Neural progenitor cell (in vitro differentiated cells): Measurements from ENCODE around the gene C8G. TPM values are rescaled to one million over a fixed set of nuclear protein-coding genes. Genes with fewer than 3 reads are reported as not detected.

Experiments
- DNase-seq: peaks from one replicate; pipeline ENCODE4 v3.0.0-alpha.2; 2016; ENCODE audit warnings: low spot score
- H2AFZ ChIP-seq: fragments of 200-600 bp; sonication (generic); replicated peaks from 2 replicates; pipeline ENCODE4 v1.6.1; 2016; ENCODE audit warnings: antibody characterized with exemption
- H3F3A ChIP-seq: fragments of 200-600 bp; sonication (generic); 2 replicates; pipeline ENCODE4 v1.6.1; 2016; ENCODE audit warnings: antibody characterized with exemption, low read depth
- H3K27ac ChIP-seq: fragments of 200-600 bp; sonication (generic); 2 replicates; pipeline ENCODE4 v1.5.1; 2016; ENCODE audit warnings: mild to moderate bottlenecking
- H3K27me3 ChIP-seq: fragments of 200-600 bp; sonication (generic); 2 replicates; pipeline ENCODE4 v1.6.1; 2016; ENCODE audit warnings: mild to moderate bottlenecking, moderate library complexity
- H3K36me3 ChIP-seq: fragments of 200-600 bp; sonication (generic); 2 replicates; pipeline ENCODE4 v1.5.1; 2016
- H3K4me1 ChIP-seq: fragments of 200-600 bp; sonication (generic); 2 replicates; pipeline ENCODE4 v1.6.1; 2016; ENCODE audit warnings: mixed run types
- H3K4me2 ChIP-seq: fragments of 200-600 bp; sonication (generic); 2 replicates; pipeline ENCODE4 v1.6.1; 2016
- H3K4me3 ChIP-seq: fragments of 200-600 bp; sonication (generic); 2 replicates; pipeline ENCODE4 v1.5.1; 2016
- H3K79me2 ChIP-seq: fragments of 200-600 bp; sonication (generic); 2 replicates; pipeline ENCODE4 v1.6.1; 2016; ENCODE audit warnings: low read depth
- H3K9ac ChIP-seq: fragments of 200-600 bp; sonication (generic); 2 replicates; pipeline ENCODE4 v1.6.1; 2016
- H3K9me3 ChIP-seq: fragments of 200-600 bp; sonication (generic); 2 replicates; pipeline ENCODE4 v1.5.1; 2016; ENCODE audit warnings: low read depth
- H4K20me1 ChIP-seq: fragments of 200-600 bp; sonication (generic); 2 replicates; pipeline ENCODE4 v1.6.1; 2016; ENCODE audit warnings: low read depth
- H3K27ac Mint-ChIP-seq: 3 replicates; pipeline ENCODE4 v1.8.0; 2021; ENCODE audit warnings: mixed read lengths
- H3K27me3 Mint-ChIP-seq: 2 replicates; pipeline ENCODE4 v1.8.0; 2022; ENCODE audit warnings: low read depth, mild to moderate bottlenecking, inconsistent platforms, moderate library complexity, mixed read lengths; ENCODE audit not compliant: insufficient read depth
- H3K36me3 Mint-ChIP-seq: 3 replicates; pipeline ENCODE4 v1.8.0; 2021; ENCODE audit warnings: mixed read lengths
- H3K4me1 Mint-ChIP-seq: 3 replicates; pipeline ENCODE4 v1.8.0; 2021; ENCODE audit warnings: mixed read lengths
- H3K4me3 Mint-ChIP-seq: 3 replicates; pipeline ENCODE4 v1.8.0; 2021; ENCODE audit warnings: mild to moderate bottlenecking, moderate library complexity, mixed read lengths
- H3K9me3 Mint-ChIP-seq: 3 replicates; pipeline ENCODE4 v1.8.0; 2020; ENCODE audit warnings: mixed read lengths
- EZH2 ChIP-seq: fragments of 200-600 bp; sonication (generic); IDR thresholded peaks from 2 replicates; pipeline ENCODE4 v1.6.1; 2017; ENCODE audit warnings: antibody characterized with exemption, mild to moderate bottlenecking, moderate library complexity
- EZH2phosphoT487 ChIP-seq: fragments of 200-600 bp; sonication (generic); IDR thresholded peaks from 2 replicates; pipeline ENCODE4 v1.6.1; 2017; ENCODE audit warnings: antibody characterized with exemption
- total RNA-seq: library from RNA; depleted of rRNA; stranded (reverse); fragments of >200 nt; gene quantifications from 2 replicates; pipeline ENCODE4 v1.2.3, GENCODE V29; 2015; ENCODE audit warnings: low replicate concordance
- TF ChIP-seq, protein P1 (sequence below): fragments of 200-600 bp; sonication (generic); IDR thresholded peaks from 2 replicates; pipeline ENCODE4 v1.5.1; 2017; ENCODE audit warnings: antibody characterized with exemption, mild to moderate bottlenecking

C8G gene
- total RNA-seq, 1 donor from 2014 or later = not detected

- H3K4me3 ChIP-seq = no peak overlapping the region
- H2AFZ ChIP-seq = no peak overlapping the region
- Mint-ChIP-seq H3K4me3 (no peak overlapping the region), H3K27ac (no peak overlapping the region), H3K27me3 (peaks cover 8% of the 10 kb centered on the region), H3K9me3 (no peaks in the 10 kb centered on the region), H3K36me3 (peaks cover 2% of the 10 kb centered on the region), H3K4me1 (peaks cover 19% of the 10 kb centered on the region)
- H3F3A ChIP-seq = no peaks in the 10 kb centered on the region
- H3K4me2 ChIP-seq = no peak overlapping the region
- DNase-seq = no peak
- no peaks in the 10 kb centered on the region for H4K20me1 ChIP-seq
- no peaks in the 10 kb centered on the region for H3K79me2 ChIP-seq
- H3K27ac ChIP-seq = no peak overlapping the region
- TF ChIP-seq EZH2 (no peak), EZH2phosphoT487 (no peak)
- TF ChIP-seq, protein P1, sequence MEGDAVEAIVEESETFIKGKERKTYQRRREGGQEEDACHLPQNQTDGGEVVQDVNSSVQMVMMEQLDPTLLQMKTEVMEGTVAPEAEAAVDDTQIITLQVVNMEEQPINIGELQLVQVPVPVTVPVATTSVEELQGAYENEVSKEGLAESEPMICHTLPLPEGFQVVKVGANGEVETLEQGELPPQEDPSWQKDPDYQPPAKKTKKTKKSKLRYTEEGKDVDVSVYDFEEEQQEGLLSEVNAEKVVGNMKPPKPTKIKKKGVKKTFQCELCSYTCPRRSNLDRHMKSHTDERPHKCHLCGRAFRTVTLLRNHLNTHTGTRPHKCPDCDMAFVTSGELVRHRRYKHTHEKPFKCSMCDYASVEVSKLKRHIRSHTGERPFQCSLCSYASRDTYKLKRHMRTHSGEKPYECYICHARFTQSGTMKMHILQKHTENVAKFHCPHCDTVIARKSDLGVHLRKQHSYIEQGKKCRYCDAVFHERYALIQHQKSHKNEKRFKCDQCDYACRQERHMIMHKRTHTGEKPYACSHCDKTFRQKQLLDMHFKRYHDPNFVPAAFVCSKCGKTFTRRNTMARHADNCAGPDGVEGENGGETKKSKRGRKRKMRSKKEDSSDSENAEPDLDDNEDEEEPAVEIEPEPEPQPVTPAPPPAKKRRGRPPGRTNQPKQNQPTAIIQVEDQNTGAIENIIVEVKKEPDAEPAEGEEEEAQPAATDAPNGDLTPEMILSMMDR = no peak
- H3K4me1 ChIP-seq = peaks cover 6% of the 10 kb centered on the region
- no peaks in the 10 kb centered on the region for H3K9me3 ChIP-seq
- no peaks in the 10 kb centered on the region for H3K27me3 ChIP-seq
- H3K36me3 ChIP-seq = no peaks in the 10 kb centered on the region
- H3K9ac ChIP-seq = no peak overlapping the region
Observed at GRCh38 chr9:136961279-136962065, 16.4 kb downstream of the C8G start.

- Histone ChIP-seq H3K9me3 (no peaks in the 10 kb centered on the region), H3K9ac (no peak overlapping the region), H3K27ac (no peak overlapping the region), H2AFZ (no peak overlapping the region), H3K4me3 (no peak overlapping the region), H3K79me2 (no peaks in the 10 kb centered on the region), H3K36me3 (no peaks in the 10 kb centered on the region), H3F3A (no peaks in the 10 kb centered on the region), H4K20me1 (no peaks in the 10 kb centered on the region), H3K4me2 (no peak overlapping the region), H3K4me1 (peaks cover 6% of the 10 kb centered on the region), H3K27me3 (no peaks in the 10 kb centered on the region)
- H3K4me1 Mint-ChIP-seq = peaks cover 19% of the 10 kb centered on the region
- no peaks in the 10 kb centered on the region for H3K36me3 Mint-ChIP-seq
- no peak for DNase-seq
- peaks cover 5% of the 10 kb centered on the region for H3K27me3 Mint-ChIP-seq
- H3K27ac Mint-ChIP-seq = no peak overlapping the region
- H3K4me3 Mint-ChIP-seq = no peak overlapping the region
- TF ChIP-seq EZH2 (no peak), EZH2phosphoT487 (no peak)
- TF ChIP-seq, protein P1 = no peak
- no peaks in the 10 kb centered on the region for H3K9me3 Mint-ChIP-seq
Observed at GRCh38 chr9:136962163-136962562, 17.1 kb downstream of the C8G start.

GRCh38 chr9:136962701-136963248 is 17.7 kb downstream of the C8G start:
- DNase-seq = no peak
- no peak overlapping the region for H3K27ac ChIP-seq
- no peak overlapping the region for H3K4me2 ChIP-seq
- no peak overlapping the region for H2AFZ ChIP-seq
- no peaks in the 10 kb centered on the region for H3K36me3 Mint-ChIP-seq
- H3K4me3 Mint-ChIP-seq = peak overlapping the region; percentile 55
- no peaks in the 10 kb centered on the region for H3K27me3 ChIP-seq
- no peak overlapping the region for H3K4me3 ChIP-seq
- H3K4me1 ChIP-seq = peaks cover 6% of the 10 kb centered on the region
- no peaks in the 10 kb centered on the region for H3K79me2 ChIP-seq
- no peaks in the 10 kb centered on the region for H3K9me3 ChIP-seq
- H3K27ac Mint-ChIP-seq = peak overlapping the region; percentile 81
- H3K36me3 ChIP-seq = no peaks in the 10 kb centered on the region
- H3K9me3 Mint-ChIP-seq = no peaks in the 10 kb centered on the region
- peaks cover 19% of the 10 kb centered on the region for H3K4me1 Mint-ChIP-seq
- H3K27me3 Mint-ChIP-seq = peaks cover 5% of the 10 kb centered on the region
- no peaks in the 10 kb centered on the region for H3F3A ChIP-seq
- no peaks in the 10 kb centered on the region for H4K20me1 ChIP-seq
- no peak overlapping the region for H3K9ac ChIP-seq
- TF ChIP-seq EZH2 (no peak), EZH2phosphoT487 (no peak)
- TF ChIP-seq, protein P1 = no peak
